ENCODE data around the gene TPT1.

TPT1 gene

GRCh38 chr13:45337803-45338202 is 3.2 kb downstream of the TPT1 start:
- DNase-seq = no peak
- in situ Hi-C loops (cut with MboI; ENCODE audit: low pct_unique_long_range_greater_than_20kb, low sequenced_read_pairs) = no loop called here

- in situ Hi-C loops (cut with MboI; ENCODE audit: low pct_unique_long_range_greater_than_20kb, low sequenced_read_pairs) = no loop called here
- DNase-seq = no peak
These were observed 3.6 kb downstream of the TPT1 start for GRCh38 chr13:45337395-45337794.

- no peak for DNase-seq
- in situ Hi-C loops (cut with MboI; ENCODE audit: low pct_unique_long_range_greater_than_20kb, low sequenced_read_pairs) = no loop called here
These were observed 4.8 kb downstream of the TPT1 start for GRCh38 chr13:45336025-45336800.

- in situ Hi-C loops (cut with MboI; ENCODE audit: low pct_unique_long_range_greater_than_20kb, low sequenced_read_pairs) = no loop called here
- DNase-seq = no peak
These were observed 5.5 kb downstream of the TPT1 start for GRCh38 chr13:45335397-45336024.

GRCh38 chr13:45333977-45334922 is 6.7 kb downstream of the TPT1 start:
- in situ Hi-C loops (cut with MboI; ENCODE audit: low pct_unique_long_range_greater_than_20kb, low sequenced_read_pairs) = no loop called here
- peak; percentile 90 for DNase-seq

DNA sequence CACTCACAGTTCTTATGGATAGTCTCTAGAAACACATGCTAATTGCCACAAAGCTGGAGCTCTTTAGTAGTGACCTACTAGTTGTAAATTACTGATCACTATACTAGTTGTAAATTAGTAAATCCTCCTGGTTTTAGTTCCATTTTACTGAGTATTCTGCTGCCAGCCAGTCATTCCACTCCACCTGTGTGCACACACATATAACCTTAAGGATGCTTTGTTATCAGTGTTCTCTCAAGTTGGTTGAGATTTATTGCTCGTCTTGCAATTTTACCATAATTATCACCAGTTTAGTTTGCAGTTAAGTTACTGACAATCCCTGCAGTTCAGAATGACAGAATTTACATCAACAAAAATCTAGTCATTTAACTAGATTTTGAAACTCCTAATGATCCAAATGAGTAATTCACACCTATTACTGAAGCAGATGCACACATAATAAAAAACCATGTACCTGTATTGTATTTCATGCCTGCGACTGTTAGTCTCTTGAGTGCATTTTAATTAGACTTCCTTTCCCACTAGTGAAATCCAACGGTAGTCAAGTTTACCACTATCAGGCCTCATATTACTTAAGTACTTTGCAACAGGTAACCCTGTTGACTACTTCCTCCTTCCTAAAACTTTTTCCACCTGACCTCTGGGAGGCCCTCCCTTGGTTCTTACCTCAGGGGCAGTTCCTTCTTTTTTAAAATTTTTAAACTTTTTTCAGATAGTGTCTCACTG is 7.6 kb downstream of the TPT1 start:
- DNase-seq = peak; percentile 31
- in situ Hi-C loops (cut with MboI; ENCODE audit: low pct_unique_long_range_greater_than_20kb, low sequenced_read_pairs) = no loop called here

DNA sequence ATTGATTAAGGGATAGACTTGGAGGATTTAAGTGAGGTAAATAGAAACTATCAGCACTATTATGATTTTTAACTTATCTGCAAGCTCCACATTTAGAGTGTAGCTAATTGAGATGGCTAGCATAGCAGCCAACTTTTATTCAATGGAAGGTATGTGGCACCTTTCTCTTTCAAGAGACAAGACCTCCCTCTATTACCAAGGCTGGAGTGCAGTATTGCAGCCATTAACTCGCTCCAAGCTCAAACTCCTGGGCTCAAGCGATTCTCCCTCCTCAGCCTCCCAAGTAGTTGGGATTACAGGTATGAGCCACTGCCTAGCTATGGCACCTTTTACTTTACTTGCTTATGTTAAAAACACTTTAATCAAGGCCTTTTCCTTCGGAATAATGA is 8.2 kb downstream of the TPT1 start:
- DNase-seq = no peak

GRCh38 chr13:45332036-45332830 is 8.8 kb downstream of the TPT1 start:
- in situ Hi-C loops (cut with MboI; ENCODE audit: low pct_unique_long_range_greater_than_20kb, low sequenced_read_pairs) = no loop called here
- DNase-seq = no peak

More for the DNA sequence above, 8.2 kb downstream of the TPT1 start:
- in situ Hi-C loops (cut with MboI; ENCODE audit: low pct_unique_long_range_greater_than_20kb, low sequenced_read_pairs) = no loop called here

- in situ Hi-C loops (cut with MboI; ENCODE audit: low pct_unique_long_range_greater_than_20kb, low sequenced_read_pairs) = no loop called here
- no peak for DNase-seq
These were observed 9.3 kb downstream of the TPT1 start for GRCh38 chr13:45331692-45332035.

DNA sequence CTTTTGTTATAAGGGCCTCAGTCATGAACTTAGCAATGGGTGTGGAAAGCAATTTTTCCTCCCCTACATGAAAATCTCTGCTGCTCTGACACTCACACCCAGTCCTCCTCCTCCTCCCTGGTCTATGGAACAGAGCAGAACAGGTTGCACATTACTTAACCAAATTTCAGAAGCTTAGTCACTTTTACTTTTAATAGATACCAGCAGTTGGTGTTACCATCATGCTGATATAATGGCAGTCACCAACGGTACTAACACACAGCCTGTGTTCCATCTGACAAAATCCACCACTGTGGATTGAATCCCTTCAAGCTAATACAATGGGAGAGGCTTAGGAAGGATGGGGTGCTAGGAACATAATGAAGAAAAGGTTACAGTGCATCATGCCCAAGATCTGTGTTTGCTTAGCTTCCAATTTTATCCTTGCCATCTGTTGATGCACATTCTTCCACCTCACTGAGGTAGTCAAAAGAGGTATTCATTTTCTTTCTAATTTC is 9.8 kb downstream of the TPT1 start:
- no peak for DNase-seq
- in situ Hi-C loops (cut with MboI; ENCODE audit: low pct_unique_long_range_greater_than_20kb, low sequenced_read_pairs) = no loop called here

GRCh38 chr13:45328661-45329111 is 12.3 kb downstream of the TPT1 start:
- no peak for DNase-seq
- in situ Hi-C loops (cut with MboI; ENCODE audit: low pct_unique_long_range_greater_than_20kb, low sequenced_read_pairs) = no loop called here

DNA sequence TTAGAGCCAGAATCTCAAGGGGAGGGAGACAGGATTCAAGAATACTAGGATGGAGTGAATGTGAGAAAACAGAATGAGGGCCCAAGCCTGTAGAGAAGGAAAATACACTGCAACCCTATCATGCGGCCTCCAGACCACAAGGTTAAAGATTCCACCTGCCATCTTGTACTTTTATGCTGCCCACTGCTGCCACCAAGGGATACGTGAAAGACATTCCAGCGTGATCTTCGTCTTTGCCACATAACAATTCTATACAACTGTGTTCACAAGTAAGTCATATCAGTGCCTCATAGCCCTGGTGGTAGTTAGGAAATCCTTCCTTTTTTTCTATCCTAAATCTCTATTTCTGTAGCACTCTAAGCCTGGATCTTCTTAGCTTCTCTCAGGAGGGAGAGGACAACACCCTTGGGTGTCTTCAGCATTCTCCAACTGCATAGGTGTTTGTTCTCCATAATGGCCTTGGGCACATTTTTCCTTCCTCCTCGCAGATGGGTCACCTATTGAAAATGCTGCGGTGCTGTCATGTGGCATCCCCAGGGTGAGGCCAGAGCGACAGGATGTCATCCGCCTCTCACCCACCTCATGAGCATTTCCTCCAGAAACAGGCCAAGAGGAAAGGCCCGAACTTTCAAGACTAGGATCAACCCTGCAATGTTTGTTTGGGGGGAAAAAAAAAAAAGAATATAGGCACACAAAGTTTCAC is 13.6 kb downstream of the TPT1 start:
- in situ Hi-C loops (cut with MboI; ENCODE audit: low pct_unique_long_range_greater_than_20kb, low sequenced_read_pairs) = no loop called here

DNA sequence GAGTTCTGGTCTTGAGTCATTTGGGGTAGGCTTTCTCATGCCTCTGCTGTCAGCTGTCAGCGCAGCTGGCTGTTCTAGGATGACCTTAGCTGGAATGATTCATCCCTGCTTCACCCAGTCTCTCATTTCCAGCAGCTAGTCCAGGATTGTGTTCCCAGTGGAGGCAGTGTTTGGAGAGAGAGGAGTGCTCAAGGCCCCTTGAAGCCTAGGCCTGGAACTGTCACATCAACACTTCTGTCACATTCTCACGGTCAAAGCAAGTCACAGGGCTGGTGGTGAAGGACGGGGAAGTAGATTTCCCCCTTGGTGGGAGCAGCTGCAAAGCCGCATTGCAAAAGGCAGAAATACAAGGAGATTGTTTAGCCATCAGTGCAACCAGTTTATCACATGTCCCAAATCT is 15.2 kb downstream of the TPT1 start:
- in situ Hi-C loops (cut with MboI; ENCODE audit: low pct_unique_long_range_greater_than_20kb, low sequenced_read_pairs) = no loop called here
- DNase-seq = peak; percentile 46

More for the DNA sequence above, 13.6 kb downstream of the TPT1 start:
- DNase-seq = no peak

- in situ Hi-C loops (cut with MboI; ENCODE audit: low pct_unique_long_range_greater_than_20kb, low sequenced_read_pairs) = no loop called here
- DNase-seq = peak; percentile 91
These were observed 19.9 kb downstream of the TPT1 start for GRCh38 chr13:45320876-45321629.

- DNase-seq = no peak
- in situ Hi-C loops (cut with MboI; ENCODE audit: low pct_unique_long_range_greater_than_20kb, low sequenced_read_pairs) = no loop called here
These were observed 24.0 kb downstream of the TPT1 start for GRCh38 chr13:45316996-45317395.

DNA sequence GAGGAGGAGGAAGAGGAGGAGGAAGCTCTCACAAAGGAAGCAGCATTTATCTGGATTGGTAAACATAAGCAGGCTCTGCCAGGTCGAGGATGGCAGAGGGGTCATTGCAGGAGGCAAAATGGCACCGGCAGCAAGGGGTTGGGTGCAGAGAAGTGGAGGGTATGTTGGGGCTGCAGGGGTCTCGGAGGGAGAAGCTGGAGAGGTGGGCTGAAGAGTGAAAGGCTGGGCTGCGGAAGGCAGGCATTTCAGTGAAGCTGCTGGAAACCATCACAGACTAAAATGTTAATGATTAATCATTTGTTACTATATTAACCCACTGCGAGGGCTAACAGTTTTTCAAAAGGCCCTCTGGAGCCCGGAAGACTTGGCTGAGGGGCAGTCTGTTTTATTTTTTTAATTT is 24.6 kb downstream of the TPT1 start:
- in situ Hi-C loops (cut with MboI; ENCODE audit: low pct_unique_long_range_greater_than_20kb, low sequenced_read_pairs) = no loop called here
- no peak for DNase-seq

GRCh38 chr13:45315520-45316167 is 25.3 kb downstream of the TPT1 start:
- DNase-seq = no peak
- in situ Hi-C loops (cut with MboI; ENCODE audit: low pct_unique_long_range_greater_than_20kb, low sequenced_read_pairs) = no loop called here
